CD4-positive, alpha-beta T cell (primary cell): ENCODE results near the gene ZNF667. TPM values are rescaled to one million over a fixed set of nuclear protein-coding genes. Genes with fewer than 3 reads are reported as not detected.
A peak's percentile ranks its signal among the peaks of the same experiment; 100 is the strongest.

Source experiments
- ATAC-seq: fragments of 200-7000 bp; cut with Tn5 transposase; one replicate; pipeline ENCODE4 v1.10.0; 2022; ENCODE audit warnings: mild to moderate bottlenecking; ENCODE audit not compliant: poor library complexity
- CTCF ChIA-PET: fragments of 350-600 bp; sonication (Branson Sonifier 250); formaldehyde crosslinking; loops from one replicate; lab custom pipeline; 2021; ENCODE audit warnings: antibody characterized with exemption, inconsistent platforms; lab: Charles Lee
- POLR2A ChIA-PET: fragments of 350-600 bp; sonication (Branson Sonifier 250); formaldehyde crosslinking; loops from one replicate; lab custom pipeline; 2021; ENCODE audit warnings: antibody characterized with exemption, inconsistent platforms; lab: Charles Lee
- DNase-seq, 14 experiments: peaks; one replicate each; pipeline ENCODE4 v3.0.0-alpha.2; 2013 to 2020; ENCODE audit warnings: mixed read lengths in 2 of 14
- H3K27ac ChIP-seq, 2 donors: one replicate each; pipeline versions ENCODE4 v1.5.1 to v1.7.0; 2013; ENCODE audit warnings: low read length in 2 of 2, low read depth in 1 of 2, mild to moderate bottlenecking in 1 of 2
- H3K27me3 ChIP-seq, 2 experiments: 1 replicate in 1 of 2; 2 replicates in 1 of 2; pipeline versions ENCODE4 v1.6.1 to v1.7.0; 2013; ENCODE audit warnings: low read length in 2 of 2, control low read depth in 1 of 2, mild to moderate bottlenecking in 1 of 2, moderate library complexity in 1 of 2; ENCODE audit not compliant: insufficient read depth in 2 of 2, control insufficient read depth in 1 of 2
- H3K36me3 ChIP-seq: one replicate; pipeline ENCODE4 v1.6.1; 2013; ENCODE audit warnings: low read length, control low read depth; ENCODE audit not compliant: insufficient read depth
- H3K4me1 ChIP-seq: one replicate; pipeline ENCODE4 v1.6.1; 2013; ENCODE audit warnings: low read length, control low read depth; ENCODE audit not compliant: insufficient read depth
- H3K4me3 ChIP-seq: one replicate; pipeline ENCODE4 v1.5.1; 2013; ENCODE audit warnings: mild to moderate bottlenecking, low read length, moderate library complexity
- H3K9me3 ChIP-seq, 2 experiments: 1 replicate in 1 of 2; 2 replicates in 1 of 2; pipeline versions ENCODE4 v1.6.1 to v1.7.0; 2013; ENCODE audit warnings: low read length in 2 of 2, mild to moderate bottlenecking in 2 of 2, control low read depth in 1 of 2, moderate library complexity in 1 of 2; ENCODE audit not compliant: control insufficient read depth in 1 of 2, insufficient read depth in 1 of 2
- H3K27ac Mint-ChIP-seq: one replicate; pipeline ENCODE4 v1.8.0; 2020; ENCODE audit warnings: mixed read lengths
- H3K27me3 Mint-ChIP-seq: one replicate; pipeline ENCODE4 v1.8.0; 2021; ENCODE audit warnings: mixed read lengths
- H3K36me3 Mint-ChIP-seq: one replicate; pipeline ENCODE4 v1.8.0; 2021; ENCODE audit warnings: low read depth, mixed read lengths
- H3K4me1 Mint-ChIP-seq: one replicate; pipeline ENCODE4 v1.8.0; 2021; ENCODE audit warnings: low read depth, mixed read lengths
- H3K4me3 Mint-ChIP-seq: one replicate; pipeline ENCODE4 v1.8.0; 2020; ENCODE audit warnings: mild to moderate bottlenecking, mixed read lengths
- H3K9me3 Mint-ChIP-seq: one replicate; pipeline ENCODE4 v1.8.0; 2020; ENCODE audit warnings: mixed read lengths
- intact Hi-C, 2 experiments: fragments of 100-400 bp; cut with DNase I in 1 of 2; cut with micrococcal nuclease in 1 of 2; formaldehyde crosslinking; loops; one replicate each; pipeline versions ENCODE4 v1.15.1 to v1.9.0; 2023 to 2025; cut with DNase I, micrococcal nuclease
- total RNA-seq, 174 experiments: library from RNA in 2 of 174; stranded (reverse) in 2 of 174; gene quantifications; one replicate each; pipeline ENCODE4 v1.2.3 and lab custom pipeline; 2021 to 2026
- TF ChIP-seq, protein P1 (sequence below): fragments of 200-600 bp; IDR thresholded peaks from one replicate; pipeline ENCODE4 v1.8.0; 2022; ENCODE audit warnings: antibody characterized with exemption, mild to moderate bottlenecking

ZNF667 gene
- total RNA-seq, 2 experiments from 2014 or later = 3.6 to 4.1 TPM

GRCh38 chr19:56405062-56405461 lies 72.1 kb downstream of the ZNF667 start:
- H3K27ac Mint-ChIP-seq = peak overlapping the region; percentile 95
- peaks cover 96% of the 10 kb centered on the region for H3K36me3 Mint-ChIP-seq
- Histone ChIP-seq H3K4me1 (peaks cover 22% of the 10 kb centered on the region), H3K36me3 (peaks cover 33% of the 10 kb centered on the region), H3K9me3 (peaks cover 22 to 48% of the 10 kb centered on the region in 2 experiments), H3K27me3 (no peaks in the 10 kb centered on the region), H3K27ac (no peak overlapping the region), H3K4me3 (peak overlapping the region; percentile 82)
- ChIA-PET CTCF (no interaction called here), POLR2A (no interaction called here)
- DNase-seq = no peak
- H3K4me1 Mint-ChIP-seq = peaks cover 32% of the 10 kb centered on the region
- H3K4me3 Mint-ChIP-seq = peak overlapping the region; percentile 99
- no peak for ATAC-seq
- H3K27me3 Mint-ChIP-seq = no peaks in the 10 kb centered on the region
- intact Hi-C loops = loop anchor here in 1 of 2 experiments (5.0 to 10.0 kb wide), 2 partner anchors 130 to 187 kb away; partner anchors contain the start of gene ZFP28
- peaks cover 24% of the 10 kb centered on the region for H3K9me3 Mint-ChIP-seq
- TF ChIP-seq, protein P1, sequence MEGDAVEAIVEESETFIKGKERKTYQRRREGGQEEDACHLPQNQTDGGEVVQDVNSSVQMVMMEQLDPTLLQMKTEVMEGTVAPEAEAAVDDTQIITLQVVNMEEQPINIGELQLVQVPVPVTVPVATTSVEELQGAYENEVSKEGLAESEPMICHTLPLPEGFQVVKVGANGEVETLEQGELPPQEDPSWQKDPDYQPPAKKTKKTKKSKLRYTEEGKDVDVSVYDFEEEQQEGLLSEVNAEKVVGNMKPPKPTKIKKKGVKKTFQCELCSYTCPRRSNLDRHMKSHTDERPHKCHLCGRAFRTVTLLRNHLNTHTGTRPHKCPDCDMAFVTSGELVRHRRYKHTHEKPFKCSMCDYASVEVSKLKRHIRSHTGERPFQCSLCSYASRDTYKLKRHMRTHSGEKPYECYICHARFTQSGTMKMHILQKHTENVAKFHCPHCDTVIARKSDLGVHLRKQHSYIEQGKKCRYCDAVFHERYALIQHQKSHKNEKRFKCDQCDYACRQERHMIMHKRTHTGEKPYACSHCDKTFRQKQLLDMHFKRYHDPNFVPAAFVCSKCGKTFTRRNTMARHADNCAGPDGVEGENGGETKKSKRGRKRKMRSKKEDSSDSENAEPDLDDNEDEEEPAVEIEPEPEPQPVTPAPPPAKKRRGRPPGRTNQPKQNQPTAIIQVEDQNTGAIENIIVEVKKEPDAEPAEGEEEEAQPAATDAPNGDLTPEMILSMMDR = no peak

GRCh38 chr19:56404705-56405056 lies 72.5 kb downstream of the ZNF667 start:
- TF ChIP-seq, protein P1 = no peak
- DNase-seq (no peak), ATAC-seq (no peak)
- Mint-ChIP-seq H3K4me1 (peaks cover 32% of the 10 kb centered on the region), H3K36me3 (peaks cover 96% of the 10 kb centered on the region), H3K4me3 (peak overlapping the region; percentile 99), H3K27ac (peak overlapping the region; percentile 95), H3K27me3 (no peaks in the 10 kb centered on the region), H3K9me3 (peaks cover 24% of the 10 kb centered on the region)
- peaks cover 22 to 49% of the 10 kb centered on the region in 2 experiments for H3K9me3 ChIP-seq
- H3K27ac ChIP-seq = no peak overlapping the region
- peaks cover 29% of the 10 kb centered on the region for H3K36me3 ChIP-seq
- intact Hi-C loops = loop anchor here (1.0 to 10.0 kb wide), 4 partner anchors 11 to 188 kb away; partner anchors contain the start of genes ZFP28 (in 1 of the 2) and ZNF582 (in 1 of the 2)
- peaks cover 22% of the 10 kb centered on the region for H3K4me1 ChIP-seq
- CTCF ChIA-PET = no interaction called here
- H3K27me3 ChIP-seq = no peaks in the 10 kb centered on the region
- H3K4me3 ChIP-seq = peak overlapping the region; percentile 82
- POLR2A ChIA-PET = interaction anchor here (0.6 to 2.1 kb wide), 3 partner anchors 11 to 835 kb away, joined by 3 to 23 read pairs (median 3); partner anchors contain the start of genes ZNF582 and ZNF835

- peak; percentile 79 to 95 (median 88) for DNase-seq
- H3K4me1 ChIP-seq = peaks cover 22% of the 10 kb centered on the region
- Mint-ChIP-seq H3K4me1 (peaks cover 32% of the 10 kb centered on the region), H3K9me3 (peaks cover 23% of the 10 kb centered on the region), H3K27ac (peak within 1 kb of the TSS; percentile 95), H3K27me3 (no peaks in the 10 kb centered on the region), H3K4me3 (peak within 1 kb of the TSS; percentile 99), H3K36me3 (peaks cover 96% of the 10 kb centered on the region)
- no peaks in the 10 kb centered on the region for H3K27me3 ChIP-seq
- H3K4me3 ChIP-seq = peak within 1 kb of the TSS; percentile 82
- POLR2A ChIA-PET = interaction anchor here (0.6 to 2.1 kb wide), 9 partner anchors 10 to 959 kb away, joined by 3 to 23 read pairs (median 4); partner anchors contain the start of genes TRAPPC2B, ZNF547, ZNF582 and ZNF71
- H3K36me3 ChIP-seq = peaks cover 23% of the 10 kb centered on the region
- H3K27ac ChIP-seq = peak within 1 kb of the TSS; percentile 88 to 96
- peak; percentile 84 for ATAC-seq
- TF ChIP-seq, protein P1 = no peak
- CTCF ChIA-PET = interaction anchor here (1.9 kb wide), 1 partner anchor 11 kb away, joined by 5 read pairs; the partner anchor contains the start of gene ZNF582
- H3K9me3 ChIP-seq = peaks cover 19 to 49% of the 10 kb centered on the region in 2 experiments
- intact Hi-C loops = loop anchor here (1.0 to 10.0 kb wide), 3 partner anchors 11 to 131 kb away; partner anchors contain the start of genes ZNF582 (in 2 of the 2) and ZFP28 (in 1 of the 2)
Measured at GRCh38 chr19:56403764-56404704, 73.1 kb downstream of the ZNF667 start, which contains the start of gene ZNF583. ZNF583 (plus strand) TSS chr19:56404332; CDS start chr19:56407115, 2,783 bp downstream.
